ENCODE results near the gene ROMO1. TPM values are rescaled to one million over a fixed set of nuclear protein-coding genes. Genes with fewer than 3 reads are reported as not detected.

The ROMO1 gene
- total and polyA plus RNA-seq, 12 donors = 50.1 to 1,321 (median 282) TPM

DNA sequence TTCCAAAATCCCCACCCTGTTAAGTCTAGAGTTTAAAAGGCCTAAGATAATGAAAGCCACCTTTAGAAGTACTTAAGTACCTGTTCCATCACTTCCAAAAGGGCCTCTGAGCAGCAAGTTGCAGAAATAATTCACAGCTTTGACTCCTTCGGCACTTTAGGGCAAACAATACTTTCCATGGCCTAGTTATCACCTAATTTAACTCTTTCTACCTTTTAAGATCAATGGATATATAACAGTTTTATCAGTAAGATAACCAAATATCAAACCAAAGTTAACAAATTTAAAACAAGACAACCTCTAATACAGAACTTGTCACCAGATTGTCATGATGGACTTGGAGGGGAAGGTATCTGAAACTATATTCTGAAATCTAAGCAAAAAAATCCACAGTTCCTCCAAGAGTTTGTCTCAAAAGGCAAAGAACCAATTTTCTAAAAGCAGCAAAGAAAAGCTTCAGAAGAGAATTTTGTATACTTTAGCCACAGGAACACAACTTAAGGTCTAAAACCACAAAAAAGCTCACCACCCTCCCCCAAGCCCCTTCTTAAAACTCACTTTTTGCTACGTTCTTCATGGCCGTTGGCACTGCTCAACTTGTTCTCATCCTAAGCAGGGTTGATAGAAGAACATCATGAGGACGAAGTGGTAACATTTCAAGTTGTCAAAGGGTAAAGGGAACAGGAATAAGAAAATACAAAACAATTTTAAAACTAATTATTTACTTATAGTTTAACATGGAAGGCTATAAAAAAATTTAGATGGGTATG lies 39.4 kb downstream of the ROMO1 start:
- no peak for DNase-seq
- Histone ChIP-seq H3K4me1 (replicated peaks in 1 of 2) (peaks cover 43 to 77% of the 10 kb centered on the region in 2 donors), H3K36me3 (replicated peaks in 1 of 2) (peaks cover 0 to 70% of the 10 kb centered on the region in 2 donors), H3K27ac (no peak overlapping the region), H3K27me3 (no peaks in the 10 kb centered on the region), H3K9me3 (replicated peaks in 1 of 3) (no peaks in the 10 kb centered on the region), H3K4me3 (peak overlapping the region in 1 of 4 donors; percentile 79)
- intact Hi-C loops (cut with DNase I) = no loop called here
- WGBS, 4 donors = 36 to 45% (median 39%) methylated on average over 4 of the region's 4 CpGs
- TF ChIP-seq, protein P1, sequence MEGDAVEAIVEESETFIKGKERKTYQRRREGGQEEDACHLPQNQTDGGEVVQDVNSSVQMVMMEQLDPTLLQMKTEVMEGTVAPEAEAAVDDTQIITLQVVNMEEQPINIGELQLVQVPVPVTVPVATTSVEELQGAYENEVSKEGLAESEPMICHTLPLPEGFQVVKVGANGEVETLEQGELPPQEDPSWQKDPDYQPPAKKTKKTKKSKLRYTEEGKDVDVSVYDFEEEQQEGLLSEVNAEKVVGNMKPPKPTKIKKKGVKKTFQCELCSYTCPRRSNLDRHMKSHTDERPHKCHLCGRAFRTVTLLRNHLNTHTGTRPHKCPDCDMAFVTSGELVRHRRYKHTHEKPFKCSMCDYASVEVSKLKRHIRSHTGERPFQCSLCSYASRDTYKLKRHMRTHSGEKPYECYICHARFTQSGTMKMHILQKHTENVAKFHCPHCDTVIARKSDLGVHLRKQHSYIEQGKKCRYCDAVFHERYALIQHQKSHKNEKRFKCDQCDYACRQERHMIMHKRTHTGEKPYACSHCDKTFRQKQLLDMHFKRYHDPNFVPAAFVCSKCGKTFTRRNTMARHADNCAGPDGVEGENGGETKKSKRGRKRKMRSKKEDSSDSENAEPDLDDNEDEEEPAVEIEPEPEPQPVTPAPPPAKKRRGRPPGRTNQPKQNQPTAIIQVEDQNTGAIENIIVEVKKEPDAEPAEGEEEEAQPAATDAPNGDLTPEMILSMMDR (IDR thresholded peaks at IDR 0.05) = no peak
- TF ChIP-seq POLR2A (IDR thresholded peaks at IDR 0.05) = no peak

- intact Hi-C loops (cut with DNase I) = no loop called here
- H3K4me1 ChIP-seq (replicated peaks in 1 of 2) = peaks cover 43 to 74% of the 10 kb centered on the region in 2 donors
- TF ChIP-seq POLR2A (IDR thresholded peaks at IDR 0.05) = no peak
- TF ChIP-seq, protein P1 (IDR thresholded peaks at IDR 0.05) = peak in 4 of 6 experiments; percentile 17 to 36 (median 26)
- 20 to 34% (median 30%) methylated on average over 7 of the region's 7 CpGs for WGBS, 4 donors
- no peaks in the 10 kb centered on the region for H3K9me3 ChIP-seq (replicated peaks in 1 of 3)
- peaks cover 0 to 60% of the 10 kb centered on the region in 2 donors for H3K36me3 ChIP-seq (replicated peaks in 1 of 2)
- H3K27me3 ChIP-seq = no peaks in the 10 kb centered on the region
- peak overlapping the region in 2 of 5 donors; percentile 100 for H3K27ac ChIP-seq
- peak in 2 of 7 donors; percentile 23 to 28 for DNase-seq
- peak overlapping the region in 1 of 4 donors; percentile 79 for H3K4me3 ChIP-seq
Observed at GRCh38 chr20:35739294-35740163, 40.3 kb downstream of the ROMO1 start.

DNA sequence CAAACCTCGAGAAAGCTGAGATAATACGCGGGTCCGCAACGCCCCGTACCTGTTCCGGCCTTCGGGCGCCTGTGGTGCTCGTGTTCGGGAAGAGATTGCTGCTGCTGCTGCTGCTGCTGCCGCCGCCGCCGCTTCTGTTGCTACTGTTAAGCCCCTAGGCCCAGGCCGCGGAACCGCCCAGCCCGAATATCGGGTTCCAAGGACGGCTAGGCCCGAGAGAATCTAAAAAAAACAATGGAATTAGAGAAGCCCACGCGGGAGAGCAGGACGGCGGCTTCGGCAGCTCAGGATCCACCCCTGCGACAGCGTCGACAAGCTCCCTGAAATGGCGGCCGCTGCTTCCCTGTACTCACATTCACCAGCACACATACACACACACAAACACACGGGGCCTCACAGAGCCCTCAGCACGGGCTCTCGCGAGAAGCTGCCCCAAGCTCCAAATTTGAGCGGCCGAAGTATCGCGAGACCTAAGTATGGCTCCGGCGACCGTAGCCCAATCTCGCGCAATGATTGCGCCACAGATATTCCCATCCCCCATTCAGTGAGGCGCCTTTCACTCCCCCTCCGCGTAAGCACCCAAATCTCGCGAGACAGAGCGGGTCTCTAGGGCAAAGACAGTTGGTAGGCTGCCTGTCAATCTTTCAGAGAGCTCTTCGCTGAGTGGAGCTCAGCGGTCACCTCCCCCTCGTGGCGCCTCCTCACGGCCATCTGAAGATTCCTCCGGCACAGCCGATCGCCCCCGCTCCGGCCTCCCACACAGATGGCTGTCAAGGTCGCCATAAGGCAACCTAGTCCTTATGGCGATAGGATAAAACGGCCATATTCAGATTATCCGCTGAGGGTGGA lies 42.9 kb downstream of the ROMO1 start, which contains the start of gene RBM39:
TSS of gene RBM39 (minus strand) at position 369 of the 849 bp plus-strand sequence. CDS start 1,386 bp downstream, outside the sequence.
- no peaks in the 10 kb centered on the region for H3K9me3 ChIP-seq (replicated peaks in 1 of 3)
- H3K4me3 ChIP-seq = peak within 1 kb of the TSS; percentile 79 to 97 (median 86)
- H3K36me3 ChIP-seq (replicated peaks in 1 of 2) = peaks cover 0 to 35% of the 10 kb centered on the region in 2 donors
- no peaks in the 10 kb centered on the region for H3K27me3 ChIP-seq
- TF ChIP-seq, protein P1 (IDR thresholded peaks at IDR 0.05) = peak in 5 of 6 experiments; percentile 17 to 51 (median 41)
- peak; percentile 97 to 99 for TF ChIP-seq POLR2A (IDR thresholded peaks at IDR 0.05)
- 0 to 1% (median 1%) methylated on average over 31 to 66 of the region's 66 CpGs for whole genome bisulfite sequencing, 4 donors
- peak; percentile 100 for DNase-seq
- H3K4me1 ChIP-seq (replicated peaks in 1 of 2) = peaks cover 31 to 48% of the 10 kb centered on the region in 2 donors
- H3K27ac ChIP-seq = peak within 1 kb of the TSS; percentile 99 to 100 (median 100)
- intact Hi-C loops (cut with DNase I) = no loop called here

All from adrenal gland (tissue), 12 donors.